GM19043 (cell line): ENCODE measurements around the gene RFNG.

ENCODE experiments used
- ATAC-seq: cut with Tn5 transposase; IDR thresholded peaks from one replicate; pipeline ENCODE4 v1.9.1; 2021; ENCODE audit warnings: low read depth; ENCODE audit not compliant: unreplicated experiment

RFNG gene

DNA sequence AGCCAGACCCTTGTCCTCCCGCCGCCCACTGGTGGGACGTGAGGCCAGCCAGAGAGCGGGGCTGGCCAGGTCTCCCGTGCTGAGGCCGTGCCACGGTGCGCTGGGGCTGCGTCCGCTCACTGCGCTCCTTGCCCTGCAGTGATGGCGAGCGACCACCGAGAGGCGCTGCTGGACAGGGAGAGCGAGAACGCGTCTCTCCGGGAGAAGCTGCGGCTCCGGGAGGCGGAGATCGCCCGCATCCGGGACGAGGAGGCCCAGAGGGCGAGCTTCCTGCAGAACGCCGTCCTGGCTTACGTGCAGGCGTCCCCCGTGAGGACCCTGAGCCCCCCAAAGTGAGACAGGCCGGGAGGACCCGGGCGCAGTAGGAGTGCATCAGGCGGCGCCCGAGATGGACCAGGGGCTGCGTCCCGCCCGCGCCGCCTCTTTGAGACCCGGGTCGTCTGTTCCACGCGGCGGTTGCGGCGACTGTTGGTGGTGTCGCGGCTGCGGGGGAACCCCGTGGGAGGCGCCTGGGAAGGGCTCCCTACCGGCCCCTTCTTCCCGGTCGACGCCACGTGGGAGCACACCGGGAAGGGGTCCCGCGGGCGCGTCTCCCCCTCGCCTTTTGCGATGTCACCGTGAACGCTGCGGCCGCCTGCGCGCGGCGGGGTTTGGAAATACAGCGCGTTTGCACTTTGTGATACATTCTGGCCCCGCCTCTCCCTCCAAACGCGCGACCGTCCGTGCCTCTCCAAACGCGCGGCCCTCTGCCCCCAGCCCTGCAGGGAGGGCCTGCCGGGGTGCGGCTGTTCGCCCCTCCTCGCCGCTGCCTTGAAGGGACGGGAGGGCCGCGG lies 20.9 kb downstream of the RFNG start:
- no peak for ATAC-seq

GRCh38 chr17:82029990-82030469 lies 21.6 kb downstream of the RFNG start:
- no peak for ATAC-seq

GRCh38 chr17:82029391-82029790 lies 22.2 kb downstream of the RFNG start:
- ATAC-seq = no peak

- ATAC-seq = no peak
Observed at GRCh38 chr17:82028966-82029365, 22.6 kb downstream of the RFNG start.

DNA sequence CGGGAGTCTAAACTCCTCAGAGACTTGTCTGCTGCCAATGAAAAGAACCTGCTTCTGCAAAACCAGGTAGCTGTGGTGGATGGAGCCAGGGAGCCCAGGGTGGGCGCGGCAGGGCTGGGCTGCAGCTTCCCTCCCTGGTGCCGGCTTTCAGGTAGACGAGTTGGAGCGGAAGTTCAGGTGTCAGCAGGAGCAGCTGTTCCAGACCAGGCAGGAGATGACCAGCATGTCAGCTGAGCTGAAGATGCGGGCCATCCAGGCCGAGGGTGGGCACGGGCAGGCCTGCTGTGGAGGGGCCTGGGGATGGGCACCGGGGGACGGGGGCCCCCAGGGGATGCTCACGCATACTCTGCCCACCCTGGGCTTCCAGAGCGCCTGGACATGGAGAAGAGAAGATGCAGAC lies 23.4 kb downstream of the RFNG start:
- no peak for ATAC-seq

DNA sequence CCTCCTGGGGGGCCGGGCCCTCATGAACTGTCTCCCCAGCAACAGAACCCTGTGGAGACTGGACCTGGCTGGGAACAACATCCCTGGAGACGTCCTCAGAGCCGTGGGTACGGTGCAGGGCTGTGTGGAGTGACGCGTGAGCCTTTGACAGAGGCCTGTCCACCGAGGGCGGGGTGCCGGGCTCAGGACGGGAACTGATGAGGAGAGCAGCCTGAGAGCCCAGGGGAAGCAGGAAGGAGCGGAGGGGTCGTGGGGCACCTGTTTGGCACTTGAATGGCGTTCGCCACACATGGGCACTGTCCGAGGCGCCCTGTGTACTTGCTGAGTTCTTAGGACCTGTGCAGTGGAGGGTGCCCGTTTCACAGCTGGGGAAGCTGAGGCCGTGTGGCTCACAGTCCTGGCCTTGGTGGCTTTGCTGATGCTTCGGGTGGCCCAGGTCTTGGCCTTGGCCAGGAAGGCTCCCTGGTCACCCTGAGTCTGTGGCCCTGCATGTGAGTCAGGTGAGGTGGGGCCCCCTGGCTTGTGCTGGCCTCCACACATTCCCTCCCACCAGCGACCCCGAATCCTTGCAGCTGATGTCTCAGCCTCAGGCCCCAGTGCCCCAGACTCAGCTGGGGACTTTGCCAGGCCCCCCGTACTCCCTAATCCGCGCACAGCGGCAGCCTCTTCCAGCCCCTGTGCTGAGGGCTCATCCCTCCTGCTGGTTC lies 26.1 kb downstream of the RFNG start:
- no peak for ATAC-seq

GRCh38 chr17:82024859-82025258 lies 26.8 kb downstream of the RFNG start:
- no peak for ATAC-seq

DNA sequence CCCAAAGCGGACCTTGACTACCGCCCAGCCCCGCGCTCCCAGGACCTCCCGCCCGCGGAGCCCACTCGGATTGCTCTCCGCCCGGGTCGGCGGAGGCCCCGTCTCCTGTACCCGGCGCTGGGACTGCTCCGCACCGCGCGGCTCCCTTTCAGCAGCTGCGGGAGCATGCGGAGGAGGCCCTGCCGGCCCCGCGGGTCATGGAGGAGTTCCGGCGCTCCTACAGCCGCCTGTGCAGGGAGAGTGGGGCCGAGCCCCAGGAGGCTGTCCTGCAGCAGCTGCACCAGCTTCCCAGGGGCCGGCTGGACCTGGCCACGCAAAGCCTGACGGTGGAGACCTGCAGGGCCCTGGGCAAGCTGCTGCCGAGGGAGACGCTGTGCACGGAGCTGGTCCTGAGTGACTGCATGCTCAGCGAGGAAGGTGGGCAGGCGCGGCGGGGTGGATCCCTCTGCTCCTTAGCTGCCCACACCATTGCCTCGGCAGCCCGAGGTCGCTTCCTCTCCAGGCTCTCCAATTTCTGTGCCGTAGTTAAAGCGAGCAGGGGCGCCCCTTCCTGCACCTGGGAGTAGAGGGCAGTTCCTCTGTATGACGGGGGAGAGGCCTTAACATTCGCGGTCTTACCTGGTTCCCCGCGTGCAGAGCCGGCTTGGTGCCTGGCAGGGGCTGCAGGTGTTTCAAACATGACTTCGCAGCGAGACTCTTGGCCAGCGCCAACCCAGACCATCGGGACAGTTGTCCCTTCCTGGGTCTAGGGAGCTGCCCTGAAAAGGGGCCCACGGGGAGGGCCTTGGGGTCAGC lies 28.0 kb downstream of the RFNG start:
- ATAC-seq = no peak

- peak; percentile 89 for ATAC-seq
Observed at GRCh38 chr17:82022981-82023446, 28.6 kb downstream of the RFNG start, which contains the start of gene LRRC45. Gene LRRC45, plus strand, starts transcription at chr17:82023305. Its CDS starts 339 bp downstream, at chr17:82023644.

- no peak for ATAC-seq
Observed at GRCh38 chr17:82022310-82022980, 29.2 kb downstream of the RFNG start, which contains the start of gene CENPX. Gene CENPX, minus strand, starts transcription at chr17:82022878. Its CDS starts 17 bp downstream, at chr17:82022861.

DNA sequence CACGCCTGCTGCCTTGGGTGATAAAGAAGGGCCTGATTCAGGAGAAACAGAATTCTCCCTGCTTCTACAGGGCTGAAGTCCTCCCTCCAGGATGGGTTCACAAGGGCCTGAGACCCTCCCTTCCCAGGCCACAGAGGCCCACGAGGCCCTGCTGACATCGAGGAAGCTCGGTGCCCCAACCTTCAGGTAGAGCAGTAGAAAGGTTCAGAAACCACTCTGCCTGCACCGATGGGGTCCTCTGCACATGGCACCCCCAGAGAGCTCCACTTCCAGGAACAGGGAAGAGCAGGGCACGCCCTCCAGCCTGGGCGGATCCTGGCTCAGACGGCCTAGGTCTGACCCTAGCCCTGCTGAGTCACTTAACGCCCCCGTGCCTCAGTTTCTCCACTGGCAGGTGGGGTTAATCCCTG lies 29.7 kb downstream of the RFNG start:
- ATAC-seq = no peak

GRCh38 chr17:82021107-82021899 lies 30.3 kb downstream of the RFNG start:
- ATAC-seq = no peak

GRCh38 chr17:82020572-82021106 lies 31.0 kb downstream of the RFNG start:
- ATAC-seq = no peak

DNA sequence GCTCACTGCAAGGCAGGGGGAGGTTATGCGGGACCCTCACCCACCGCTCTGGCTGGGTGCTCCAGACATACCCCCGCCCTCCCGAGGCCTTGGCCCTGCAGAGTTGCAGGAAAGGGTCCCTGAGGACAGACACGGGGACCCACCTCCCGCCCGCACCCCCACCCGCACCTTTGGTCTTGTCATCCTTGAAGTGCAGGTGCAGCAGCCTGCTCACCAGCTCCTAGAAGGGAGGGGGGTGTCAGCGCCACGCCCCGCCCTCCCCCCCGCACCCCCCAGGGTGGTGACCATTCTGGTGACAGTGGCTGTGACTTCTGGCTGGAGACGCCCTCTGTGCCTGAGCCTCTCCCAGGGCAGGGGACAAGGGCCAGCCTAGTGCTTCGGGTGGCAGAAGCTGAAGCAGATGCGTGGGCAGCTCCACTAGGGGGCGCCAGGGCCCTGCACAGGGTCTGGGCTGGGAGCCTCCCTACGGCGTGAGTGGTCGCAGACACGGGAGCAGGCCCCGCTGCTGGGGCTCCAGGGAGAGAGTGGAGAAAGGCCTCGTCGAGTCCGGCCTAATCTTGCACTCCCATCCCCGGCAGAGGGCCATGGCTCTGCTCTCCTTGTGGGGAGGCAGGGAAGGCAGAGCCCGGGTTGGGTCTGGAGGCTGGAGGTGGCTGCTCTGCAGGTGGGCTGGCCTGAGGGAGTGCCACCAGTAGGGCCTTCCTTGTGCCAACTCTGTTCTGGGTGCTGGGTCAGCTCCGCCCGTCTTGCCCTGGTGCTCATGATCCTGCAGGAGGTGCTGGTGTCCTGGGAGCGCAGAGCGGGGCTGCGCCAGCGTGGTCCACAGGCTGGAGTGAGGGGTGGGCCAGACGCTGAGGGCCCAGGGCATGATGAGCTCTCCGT lies 31.7 kb downstream of the RFNG start:
- ATAC-seq = no peak

DNA sequence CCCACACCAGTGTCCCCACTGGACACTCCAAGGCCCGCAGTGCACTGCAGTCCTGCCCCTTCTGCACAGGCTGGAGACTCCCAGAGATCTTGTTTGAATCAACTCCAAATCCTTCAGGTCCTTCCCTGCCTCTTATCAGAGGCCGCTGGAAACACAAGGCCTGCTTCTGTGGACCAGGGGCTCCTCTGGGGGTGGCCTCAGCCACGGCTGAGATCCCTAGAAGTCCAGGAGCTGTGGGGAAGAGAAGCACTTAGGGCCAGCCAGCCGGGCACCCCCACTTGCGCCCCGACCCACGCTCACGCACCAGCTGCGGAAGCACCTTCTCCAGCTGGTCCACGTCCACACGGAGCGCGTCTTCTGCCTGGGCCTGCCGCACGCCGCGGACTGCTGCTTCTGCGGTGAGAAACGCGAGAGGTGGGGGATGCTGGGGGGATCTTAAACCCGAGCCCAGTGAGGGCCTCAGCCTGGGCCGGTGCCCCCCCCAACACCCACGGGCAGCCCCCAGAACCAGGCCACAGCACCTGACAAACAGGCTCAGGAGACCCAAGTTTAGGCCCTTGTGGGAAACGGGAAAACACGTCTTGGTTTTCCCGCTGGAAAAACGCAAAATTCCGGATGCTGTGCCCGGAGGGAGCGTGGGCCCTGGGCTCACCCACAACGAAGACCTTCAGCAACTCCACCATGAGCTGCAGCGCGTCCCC lies 32.5 kb downstream of the RFNG start:
- ATAC-seq = no peak

GRCh38 chr17:82018152-82018988 lies 33.2 kb downstream of the RFNG start:
- no peak for ATAC-seq
